Prostate gland (tissue), 2 donors: ENCODE measurements around the gene TMEM132A. TPM values are rescaled to one million over a fixed set of nuclear protein-coding genes. Genes with fewer than 3 reads are reported as not detected.

ENCODE experiments used
- DNase-seq: peaks from one replicate; pipeline ENCODE4 v3.0.0-alpha.2; 2019; ENCODE audit warnings: low spot score
- H3K27ac ChIP-seq, 2 donors: fragments of 200-600 bp; sonication (generic); 2 replicates each; pipeline ENCODE4 v1.5.1; 2017 to 2019
- H3K27me3 ChIP-seq: fragments of 200-600 bp; sonication (generic); replicated peaks from 2 replicates; pipeline ENCODE4 v1.5.1; 2019; ENCODE audit not compliant: insufficient read depth
- H3K36me3 ChIP-seq, 2 donors: fragments of 200-600 bp; sonication (generic); 1 replicate in 1 of 2; 2 replicates in 1 of 2; pipeline versions ENCODE4 v1.5.1 to v1.8.1; 2017 to 2019
- H3K4me1 ChIP-seq: fragments of 200-600 bp; sonication (generic); replicated peaks from 2 replicates; pipeline ENCODE4 v1.5.1; 2019
- H3K4me3 ChIP-seq, 2 donors: fragments of 200-600 bp; sonication (generic); 2 replicates each; pipeline ENCODE4 v1.5.1; 2017 to 2019
- H3K9me3 ChIP-seq: fragments of 200-600 bp; sonication (generic); 2 replicates; pipeline ENCODE4 v1.5.1; 2017
- POLR2A ChIP-seq: fragments of 450-650 bp; IDR thresholded peaks from one replicate; pipeline ENCODE4 v1.6.1; 2016; ENCODE audit warnings: antibody characterized with exemption, mild to moderate bottlenecking
- POLR2AphosphoS5 ChIP-seq: sonication (generic); formaldehyde crosslinking; IDR thresholded peaks from one replicate; pipeline ENCODE4 v1.6.1; 2017; ENCODE audit warnings: antibody characterized with exemption
- WGBS: methylation state at CpG from one replicate; pipeline ENCODE4 v1.1.5; 2018; 5-methylcytosine and 5-hydroxymethylcytosine counted together
- intact Hi-C: fragments of 100-400 bp; cut with DNase I; formaldehyde crosslinking; loops from one replicate; pipeline ENCODE4 v1.14.2; 2022
- total RNA-seq, 2 donors: library from RNA; depleted of rRNA; stranded (reverse); fragments of >200 nt; gene quantifications; one replicate each; pipeline ENCODE4 v1.1.0, GENCODE V29; 2016
- TF ChIP-seq, protein P1 (sequence below), 4 experiments: fragments of 200-600 bp in 2 of 4; fragments of 450-650 bp in 2 of 4; sonication (generic) in 2 of 4; IDR thresholded peaks; 1 replicate in 3 of 4; 2 replicates in 1 of 4; pipeline ENCODE4 v1.5.1; 2016 to 2019; ENCODE audit warnings: antibody characterized with exemption in 4 of 4, mild to moderate bottlenecking in 2 of 4, moderate library complexity in 2 of 4

TMEM132A gene
- total RNA-seq, 2 donors from 2014 or later = 18.7 to 44.5 TPM

GRCh38 chr11:60957188-60957587 lies 32.9 kb downstream of the TMEM132A start:
- 90% methylated on average over 4 of the region's 4 CpGs for WGBS
- Histone ChIP-seq H3K27me3 (no peaks in the 10 kb centered on the region), H3K36me3 (no peaks in the 10 kb centered on the region), H3K27ac (no peak overlapping the region), H3K4me3 (no peak overlapping the region), H3K9me3 (no peaks in the 10 kb centered on the region), H3K4me1 (no peaks in the 10 kb centered on the region)
- TF ChIP-seq POLR2AphosphoS5 (no peak), POLR2A (no peak)
- TF ChIP-seq, protein P1, sequence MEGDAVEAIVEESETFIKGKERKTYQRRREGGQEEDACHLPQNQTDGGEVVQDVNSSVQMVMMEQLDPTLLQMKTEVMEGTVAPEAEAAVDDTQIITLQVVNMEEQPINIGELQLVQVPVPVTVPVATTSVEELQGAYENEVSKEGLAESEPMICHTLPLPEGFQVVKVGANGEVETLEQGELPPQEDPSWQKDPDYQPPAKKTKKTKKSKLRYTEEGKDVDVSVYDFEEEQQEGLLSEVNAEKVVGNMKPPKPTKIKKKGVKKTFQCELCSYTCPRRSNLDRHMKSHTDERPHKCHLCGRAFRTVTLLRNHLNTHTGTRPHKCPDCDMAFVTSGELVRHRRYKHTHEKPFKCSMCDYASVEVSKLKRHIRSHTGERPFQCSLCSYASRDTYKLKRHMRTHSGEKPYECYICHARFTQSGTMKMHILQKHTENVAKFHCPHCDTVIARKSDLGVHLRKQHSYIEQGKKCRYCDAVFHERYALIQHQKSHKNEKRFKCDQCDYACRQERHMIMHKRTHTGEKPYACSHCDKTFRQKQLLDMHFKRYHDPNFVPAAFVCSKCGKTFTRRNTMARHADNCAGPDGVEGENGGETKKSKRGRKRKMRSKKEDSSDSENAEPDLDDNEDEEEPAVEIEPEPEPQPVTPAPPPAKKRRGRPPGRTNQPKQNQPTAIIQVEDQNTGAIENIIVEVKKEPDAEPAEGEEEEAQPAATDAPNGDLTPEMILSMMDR (IDR thresholded peaks at IDR 0.05) = no peak
- intact Hi-C loops = no loop called here
- no peak for DNase-seq

DNA sequence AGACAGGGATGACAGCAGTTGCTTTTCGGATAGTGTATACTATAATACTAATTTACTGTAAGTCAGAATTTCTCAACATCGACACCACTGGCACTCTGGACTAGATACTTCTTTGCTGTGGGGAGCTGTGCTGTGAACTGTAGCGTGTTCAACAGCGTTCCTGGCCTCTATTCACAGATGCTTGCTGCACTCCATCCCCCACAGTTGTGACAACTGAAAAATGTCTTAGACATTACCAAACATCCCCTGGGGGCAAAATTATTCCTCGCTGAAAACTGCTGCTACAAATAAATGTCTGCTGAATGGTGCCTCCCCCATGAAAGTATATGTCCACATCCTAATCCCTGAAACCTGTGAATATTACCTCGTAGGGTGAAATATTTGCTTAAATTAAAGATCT lies 35.2 kb downstream of the TMEM132A start:
- 81% methylated on average over 6 of the region's 6 CpGs for WGBS
- no peak overlapping the region for H3K4me3 ChIP-seq
- no peak for DNase-seq
- no peaks in the 10 kb centered on the region for H3K36me3 ChIP-seq
- intact Hi-C loops = no loop called here
- no peaks in the 10 kb centered on the region for H3K4me1 ChIP-seq
- no peak for TF ChIP-seq POLR2A
- no peak for TF ChIP-seq POLR2AphosphoS5
- TF ChIP-seq, protein P1 (IDR thresholded peaks at IDR 0.05) = no peak
- no peaks in the 10 kb centered on the region for H3K9me3 ChIP-seq
- no peaks in the 10 kb centered on the region for H3K27me3 ChIP-seq
- H3K27ac ChIP-seq = no peak overlapping the region

- Histone ChIP-seq H3K27ac (no peak overlapping the region), H3K4me3 (no peak overlapping the region), H3K9me3 (no peaks in the 10 kb centered on the region), H3K36me3 (no peaks in the 10 kb centered on the region), H3K27me3 (no peaks in the 10 kb centered on the region), H3K4me1 (no peaks in the 10 kb centered on the region)
- intact Hi-C loops = no loop called here
- no peak for TF ChIP-seq POLR2AphosphoS5
- no peak for TF ChIP-seq POLR2A
- TF ChIP-seq, protein P1 (IDR thresholded peaks at IDR 0.05) = no peak
- WGBS = 88% methylated on average over 7 of the region's 7 CpGs
- DNase-seq = no peak
Observed at GRCh38 chr11:60960405-60960804, 36.1 kb downstream of the TMEM132A start.

DNA sequence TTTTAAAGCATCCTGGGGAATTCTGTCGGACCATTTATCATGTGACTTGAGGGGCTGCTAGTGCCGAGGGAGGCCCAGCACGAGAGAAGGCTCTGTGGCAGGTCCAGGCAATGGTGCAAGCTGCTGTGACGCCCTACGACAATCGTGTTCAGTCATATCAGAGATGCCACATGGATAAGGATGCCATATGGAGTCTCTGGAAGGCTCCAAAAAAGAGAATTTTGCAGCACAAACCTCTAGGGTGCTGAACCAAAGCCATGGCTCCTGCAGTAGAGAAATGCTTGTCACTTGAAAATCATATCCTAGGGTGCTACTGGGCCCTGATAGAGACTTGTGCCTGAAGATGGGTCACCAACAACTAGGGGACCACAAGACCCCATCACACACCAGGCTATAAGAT lies 40.5 kb downstream of the TMEM132A start:
- no peak for DNase-seq
- intact Hi-C loops = no loop called here
- Histone ChIP-seq H3K9me3 (no peaks in the 10 kb centered on the region), H3K36me3 (no peaks in the 10 kb centered on the region), H3K4me3 (no peak overlapping the region), H3K27me3 (no peaks in the 10 kb centered on the region), H3K27ac (no peak overlapping the region), H3K4me1 (no peaks in the 10 kb centered on the region)
- 74% methylated on average over 6 of the region's 6 CpGs for WGBS
- TF ChIP-seq POLR2AphosphoS5 = no peak
- no peak for TF ChIP-seq POLR2A
- TF ChIP-seq, protein P1 (IDR thresholded peaks at IDR 0.05) = no peak

- H3K27me3 ChIP-seq = no peaks in the 10 kb centered on the region
- no peaks in the 10 kb centered on the region for H3K36me3 ChIP-seq
- DNase-seq = no peak
- intact Hi-C loops = no loop called here
- no peaks in the 10 kb centered on the region for H3K4me1 ChIP-seq
- H3K9me3 ChIP-seq = no peaks in the 10 kb centered on the region
- H3K4me3 ChIP-seq = no peak overlapping the region
- WGBS = 84% methylated on average over 4 of the region's 4 CpGs
- no peak for TF ChIP-seq POLR2A
- no peak for TF ChIP-seq POLR2AphosphoS5
- TF ChIP-seq, protein P1 (IDR thresholded peaks at IDR 0.05) = no peak
- no peak overlapping the region for H3K27ac ChIP-seq
Observed at GRCh38 chr11:60966890-60967289, 42.6 kb downstream of the TMEM132A start.
